Gastrocnemius medialis (tissue), 4 donors: ENCODE measurements around the gene PPP2R2B.

Source experiments
- CTCF ChIP-seq, 5 experiments: fragments of 450-650 bp in 3 of 5; fragments of 200-600 bp in 2 of 5; sonication (generic) in 2 of 5; IDR thresholded peaks in 4 of 5; conservative IDR thresholded peaks in 1 of 5; 1 replicate in 4 of 5; 2 replicates in 1 of 5; pipeline ENCODE4 v1.5.1; 2016 to 2019; ENCODE audit warnings: antibody characterized with exemption in 5 of 5, mild to moderate bottlenecking in 3 of 5, moderate library complexity in 3 of 5
- POLR2A ChIP-seq, 2 donors: fragments of 450-650 bp; IDR thresholded peaks; one replicate each; pipeline ENCODE4 v1.6.1; 2017; ENCODE audit warnings: antibody characterized with exemption in 2 of 2, mild to moderate bottlenecking in 2 of 2, moderate library complexity in 2 of 2

GRCh38 chr5:146744068-146744745, 134.3 kb downstream of the PPP2R2B start:
- TF ChIP-seq CTCF (IDR thresholded peaks at IDR 0.05 in 4 of 5, conservative IDR thresholded peaks at IDR 0.05 in 1 of 5) = no peak
- TF ChIP-seq POLR2A (IDR thresholded peaks at IDR 0.05) = no peak
